HCT116 (cell line): Measurements from ENCODE around the gene DNTT. TPM values are rescaled to one million over a fixed set of nuclear protein-coding genes. Genes with fewer than 3 reads are reported as not detected.

Experiments used
- ATAC-seq: fragments of 200-7000 bp; cut with Tn5 transposase; 2 replicates; pipeline ENCODE4 v1.9.1; 2020; ENCODE audit warnings: mild to moderate bottlenecking, moderate library complexity
- BruUV-seq: library from RNA; stranded (reverse); fragments of 400-500 nt; replicated peaks from 2 replicates; lab custom pipeline; 2021; lab: Mats Ljungman, UMichigan
- CTCF ChIA-PET: fragments of 300-600 bp; sonication (Branson Sonifier 250); formaldehyde crosslinking; loops from one replicate; lab custom pipeline; 2021; ENCODE audit warnings: antibody characterized with exemption; lab: Charles Lee
- POLR2A ChIA-PET: fragments of 300-600, 350-600 bp; sonication (Branson Sonifier 250); formaldehyde crosslinking; loops from one replicate; lab custom pipeline; 2021; ENCODE audit warnings: antibody characterized with exemption; lab: Charles Lee
- RAD21 ChIA-PET, 2 experiments: fragments of 300-600 bp; sonication (Branson Sonifier 250); formaldehyde crosslinking; loops; one replicate each; lab custom pipeline; 2023; ENCODE audit warnings: low total read pairs in 2 of 2; ENCODE audit not compliant: uncharacterized antibody in 2 of 2, unreplicated experiment in 2 of 2, low non-redundant PET in 1 of 2; lab: Charles Lee
- DNase-seq: peaks from one replicate; pipeline ENCODE4 v3.0.0-alpha.2; 2010; ENCODE audit warnings: low read depth, low spot score
- H2AFZ ChIP-seq: fragments of 200-600 bp; shearing (Covaris generic), sonication (generic); 2 replicates; pipeline ENCODE4 v1.6.1; 2017; ENCODE audit warnings: low read depth, mixed run types, mixed read lengths, antibody characterized with exemption, low read length; ENCODE audit not compliant: poor library complexity, severe bottlenecking
- H3K27ac ChIP-seq: 2 replicates; pipeline ENCODE4 v1.5.1; 2012; ENCODE audit warnings: low read depth, low read length
- H3K27me3 ChIP-seq: fragments of 200-600 bp; sonication (generic); 2 replicates; pipeline ENCODE4 v1.6.1; 2016; ENCODE audit warnings: mixed run types, low read length, mixed read lengths; ENCODE audit not compliant: insufficient read depth
- H3K36me3 ChIP-seq, 2 experiments: fragments of 200-500 bp in 1 of 2; fragments of 200-600 bp in 1 of 2; sonication (Bioruptor generic) in 1 of 2; sonication (generic) in 1 of 2; 2 replicates each; pipeline versions ENCODE4 v1.5.1 to v1.6.1; 2014 to 2016; ENCODE audit warnings: low read length in 2 of 2, inconsistent platforms in 1 of 2, mixed read lengths in 1 of 2, mixed run types in 1 of 2; ENCODE audit not compliant: insufficient read depth in 2 of 2, control insufficient read depth in 1 of 2
- H3K4me1 ChIP-seq, 2 experiments: fragments of 200-600 bp in 1 of 2; sonication (generic) in 1 of 2; 2 replicates each; pipeline versions ENCODE4 v1.5.1 to v1.6.1; 2012 to 2017; ENCODE audit warnings: low read length in 2 of 2, inconsistent platforms in 1 of 2, mild to moderate bottlenecking in 1 of 2, mixed read lengths in 1 of 2, mixed run types in 1 of 2, moderate library complexity in 1 of 2; ENCODE audit not compliant: insufficient read depth in 2 of 2, control insufficient read depth in 1 of 2
- H3K4me2 ChIP-seq: fragments of 200-600 bp; sonication (generic); 2 replicates; pipeline ENCODE4 v1.6.1; 2017; ENCODE audit warnings: mixed run types, low read length, mixed read lengths
- H3K4me3 ChIP-seq, 2 experiments: fragments of 200-600 bp in 1 of 2; sonication (generic) in 1 of 2; replicated peaks in 1 of 2; 2 replicates each; pipeline ENCODE4 v1.5.1; 2011 to 2016; ENCODE audit warnings: low read length in 2 of 2, control low read depth in 1 of 2, low read depth in 1 of 2, mild to moderate bottlenecking in 1 of 2, mixed read lengths in 1 of 2, mixed run types in 1 of 2
- H3K79me2 ChIP-seq: fragments of 200-600 bp; sonication (generic); 2 replicates; pipeline ENCODE4 v1.6.1; 2017; ENCODE audit warnings: mild to moderate bottlenecking, mixed run types, low read length, moderate library complexity, mixed read lengths; ENCODE audit not compliant: insufficient read depth
- H3K9ac ChIP-seq: fragments of 200-600 bp; sonication (generic); 2 replicates; pipeline ENCODE4 v1.6.1; 2016; ENCODE audit warnings: low read length, mixed read lengths
- H3K9me2 ChIP-seq: fragments of 200-600 bp; sonication (generic), shearing (Covaris generic); 2 replicates; pipeline ENCODE4 v1.6.1; 2017; ENCODE audit warnings: mixed run types, mild to moderate bottlenecking, moderate library complexity; ENCODE audit not compliant: insufficient read depth
- H3K9me3 ChIP-seq, 2 experiments: fragments of 200-500 bp in 1 of 2; fragments of 200-600 bp in 1 of 2; sonication (Bioruptor generic) in 1 of 2; sonication (generic) in 1 of 2; 2 replicates each; pipeline ENCODE4 v1.6.1; 2014 to 2017; ENCODE audit warnings: low read length in 2 of 2, mixed read lengths in 2 of 2, inconsistent platforms in 1 of 2, low read depth in 1 of 2, mild to moderate bottlenecking in 1 of 2, mixed run types in 1 of 2, moderate library complexity in 1 of 2; ENCODE audit not compliant: control insufficient read depth in 1 of 2, insufficient read depth in 1 of 2
- H4K20me1 ChIP-seq: fragments of 200-600 bp; sonication (generic), shearing (Covaris generic); 2 replicates; pipeline ENCODE4 v1.6.1; 2017; ENCODE audit warnings: mixed run types, mild to moderate bottlenecking, moderate library complexity; ENCODE audit not compliant: insufficient read depth
- CEBPB ChIP-seq: IDR thresholded peaks from 2 replicates; pipeline ENCODE4 v1.6.1; 2012; ENCODE audit warnings: low read depth
- EZH2 ChIP-seq: fragments of 200-600 bp; sonication (generic); IDR thresholded peaks from 2 replicates; pipeline ENCODE4 v1.6.1; 2017; ENCODE audit warnings: antibody characterized with exemption, mixed run types
- FOSL1 ChIP-seq: IDR thresholded peaks from 2 replicates; pipeline ENCODE4 v1.6.1; 2012; ENCODE audit warnings: low read depth
- JUND ChIP-seq: IDR thresholded peaks from 2 replicates; pipeline ENCODE4 v1.6.1; 2012
- RAD21 ChIP-seq: IDR thresholded peaks from 2 replicates; pipeline ENCODE4 v1.6.1; 2012; ENCODE audit warnings: low read depth, mild to moderate bottlenecking
- REST ChIP-seq: IDR thresholded peaks from 2 replicates; pipeline ENCODE4 v1.6.1; 2012; ENCODE audit warnings: low read depth
- SIN3A ChIP-seq: IDR thresholded peaks from 2 replicates; pipeline ENCODE4 v1.6.1; 2012; ENCODE audit warnings: low read depth
- SP1 ChIP-seq: IDR thresholded peaks from 2 replicates; pipeline ENCODE4 v1.6.1; 2012; ENCODE audit warnings: low read depth
- ZFX ChIP-seq: fragments of 450-650 bp; IDR thresholded peaks from 2 replicates; pipeline ENCODE4 v1.6.1; 2017
- intact Hi-C: fragments of 100-400 bp; cut with micrococcal nuclease; formaldehyde crosslinking; loops from 2 replicates; pipeline ENCODE4 v1.10.0; 2022
- total RNA-seq: library from RNA; stranded (reverse); gene quantifications from one replicate; pipeline ENCODE4 v1.2.1, GENCODE V29; 2021; ENCODE audit not compliant: unreplicated experiment
- TF ChIP-seq, protein P1 (sequence below): IDR thresholded peaks from 2 replicates; pipeline ENCODE4 v1.6.1; 2011; ENCODE audit warnings: mild to moderate bottlenecking, low read length, moderate library complexity; ENCODE audit not compliant: insufficient replicate concordance; ENCODE audit errors: extremely low read depth
- TF ChIP-seq, protein P2 (sequence below): IDR thresholded peaks from 2 replicates; pipeline ENCODE4 v1.6.1; 2012

The DNTT gene
- total RNA-seq, 1 experiment from 2014 or later, result not detected

DNA sequence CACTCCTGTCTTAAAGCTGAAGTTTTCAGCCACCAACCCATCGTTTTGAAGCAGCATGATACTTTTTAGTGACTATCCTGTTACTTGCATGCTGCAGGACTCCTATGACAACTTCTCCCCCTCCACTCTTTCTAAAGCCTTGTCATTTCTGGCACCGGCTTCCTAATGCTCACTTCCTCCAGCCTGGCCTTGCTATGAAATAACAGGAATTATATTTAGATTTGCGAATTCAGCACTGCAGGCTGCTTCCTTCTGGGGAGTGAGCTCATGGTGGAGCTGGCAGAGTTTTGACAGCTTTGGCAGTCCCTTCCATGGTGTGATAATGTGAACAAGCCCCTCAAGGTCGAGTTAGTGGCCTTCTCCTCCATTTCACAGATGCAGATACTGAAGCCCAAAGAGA lies 46.3 kb upstream of the DNTT start:
- no peaks in the 10 kb centered on the region for H3K79me2 ChIP-seq
- no peaks in the 10 kb centered on the region for H4K20me1 ChIP-seq
- intact Hi-C loops, result no loop called here
- no peak overlapping the region for H3K27ac ChIP-seq
- H2AFZ ChIP-seq, result no peak overlapping the region
- ATAC-seq, result no peak
- H3K36me3 ChIP-seq, result no peaks in the 10 kb centered on the region
- H3K4me2 ChIP-seq, result no peak overlapping the region
- no peak for TF ChIP-seq SP1
- no peak for TF ChIP-seq EZH2
- no peak for TF ChIP-seq CEBPB
- TF ChIP-seq FOSL1, result no peak
- TF ChIP-seq, all 23 proteins: peak for 0
- RAD21 ChIA-PET, result no interaction called here
- Histone ChIP-seq H3K27me3 (no peaks in the 10 kb centered on the region), H3K4me1 (peaks cover 0 to 10% of the 10 kb centered on the region in 2 experiments; a peak in 2 of 4 replicates), H3K4me3 (no peak overlapping the region), H3K9ac (no peak overlapping the region), H3K9me3 (no peaks in the 10 kb centered on the region), H3K9me2 (no peaks in the 10 kb centered on the region)
- DNase-seq, result no peak
- CTCF ChIA-PET, result interaction anchor here (1.5 kb wide), 1 partner anchor 28 kb away, joined by 8 read pairs; no protein-coding TSS in a partner anchor
- POLR2A ChIA-PET, result no interaction called here
- no TSS peak for BruUV-seq

- H3K4me1 ChIP-seq, result peaks cover 0 to 10% of the 10 kb centered on the region in 2 experiments; a peak in 2 of 4 replicates
- no peak overlapping the region for H2AFZ ChIP-seq
- POLR2A ChIA-PET, result no interaction called here
- H3K9me3 ChIP-seq, result no peaks in the 10 kb centered on the region
- DNase-seq (no peak), ATAC-seq (no peak)
- no peak overlapping the region for H3K27ac ChIP-seq
- BruUV-seq, result no TSS peak
- H3K4me3 ChIP-seq, result no peak overlapping the region
- no peaks in the 10 kb centered on the region for H3K79me2 ChIP-seq
- TF ChIP-seq REST (no peak), ZFX (no peak), JUND (no peak), CEBPB (no peak), RAD21 (no peak), SIN3A (no peak), FOSL1 (no peak)
- TF ChIP-seq, protein P1, sequence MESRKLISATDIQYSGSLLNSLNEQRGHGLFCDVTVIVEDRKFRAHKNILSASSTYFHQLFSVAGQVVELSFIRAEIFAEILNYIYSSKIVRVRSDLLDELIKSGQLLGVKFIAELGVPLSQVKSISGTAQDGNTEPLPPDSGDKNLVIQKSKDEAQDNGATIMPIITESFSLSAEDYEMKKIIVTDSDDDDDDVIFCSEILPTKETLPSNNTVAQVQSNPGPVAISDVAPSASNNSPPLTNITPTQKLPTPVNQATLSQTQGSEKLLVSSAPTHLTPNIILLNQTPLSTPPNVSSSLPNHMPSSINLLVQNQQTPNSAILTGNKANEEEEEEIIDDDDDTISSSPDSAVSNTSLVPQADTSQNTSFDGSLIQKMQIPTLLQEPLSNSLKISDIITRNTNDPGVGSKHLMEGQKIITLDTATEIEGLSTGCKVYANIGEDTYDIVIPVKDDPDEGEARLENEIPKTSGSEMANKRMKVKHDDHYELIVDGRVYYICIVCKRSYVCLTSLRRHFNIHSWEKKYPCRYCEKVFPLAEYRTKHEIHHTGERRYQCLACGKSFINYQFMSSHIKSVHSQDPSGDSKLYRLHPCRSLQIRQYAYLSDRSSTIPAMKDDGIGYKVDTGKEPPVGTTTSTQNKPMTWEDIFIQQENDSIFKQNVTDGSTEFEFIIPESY, result no peak
- TF ChIP-seq, protein P2, sequence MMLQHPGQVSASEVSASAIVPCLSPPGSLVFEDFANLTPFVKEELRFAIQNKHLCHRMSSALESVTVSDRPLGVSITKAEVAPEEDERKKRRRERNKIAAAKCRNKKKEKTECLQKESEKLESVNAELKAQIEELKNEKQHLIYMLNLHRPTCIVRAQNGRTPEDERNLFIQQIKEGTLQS, result no peak
- H3K9ac ChIP-seq, result no peak overlapping the region
- RAD21 ChIA-PET, result no interaction called here
- intact Hi-C loops, result no loop called here
- no peaks in the 10 kb centered on the region for H4K20me1 ChIP-seq
- CTCF ChIA-PET, result no interaction called here
- H3K9me2 ChIP-seq, result no peaks in the 10 kb centered on the region
- H3K4me2 ChIP-seq, result no peak overlapping the region
- no peaks in the 10 kb centered on the region for H3K36me3 ChIP-seq
- no peaks in the 10 kb centered on the region for H3K27me3 ChIP-seq
Observed at GRCh38 chr10:96259150-96259549, 45.1 kb upstream of the DNTT start.
